ENCODE measurements around the gene AMFR. TPM values are rescaled to one million over a fixed set of nuclear protein-coding genes. Genes with fewer than 3 reads are reported as not detected.

The AMFR gene
- total RNA-seq = 235 and 267 TPM in 2 replicates

GRCh38 chr16:56425439-56425832 is at the start of gene AMFR:
AMFR (minus strand) TSS chr16:56425545; CDS start chr16:56425327, 218 bp downstream.

GRCh38 chr16:56450986-56451752 is 25.8 kb upstream of the AMFR start, which contains the start of the genes NUDT21 and OGFOD1:
NUDT21 (minus strand) TSS chr16:56451332; CDS start chr16:56451202, 130 bp downstream.
OGFOD1 (plus strand) TSS chr16:56451554; CDS start chr16:56451613, 59 bp downstream.

Other genes starting within 250 kb of the AMFR start
- gene GNAO1, start 234.1 kb downstream of the AMFR start, total RNA-seq = under 0.01 and 0.07 TPM in 2 replicates
- gene NUDT21, start 25.8 kb upstream of the AMFR start, total RNA-seq = 39.6 and 59.7 TPM in 2 replicates
- 63.6 and 156 TPM in 2 replicates for gene OGFOD1, start 26.0 kb upstream of the AMFR start, total RNA-seq
- 57.6 and 62.5 TPM in 2 replicates for gene BBS2, start 94.5 kb upstream of the AMFR start, total RNA-seq
- gene MT4, start 139.5 kb upstream of the AMFR start, total RNA-seq = not detected in 2 replicates
- gene MT3, start 164.0 kb upstream of the AMFR start, total RNA-seq = not detected in 2 replicates
- gene MT2A, start 183.0 kb upstream of the AMFR start, total RNA-seq = 15.4 and 173 TPM in 2 replicates
- 74.2 and 274 TPM in 2 replicates for gene MT1E, start 200.2 kb upstream of the AMFR start, total RNA-seq
- gene MT1M, start 207.1 kb upstream of the AMFR start, total RNA-seq = 0.34 and 0.57 TPM in 2 replicates
- gene MT1A, start 213.1 kb upstream of the AMFR start, total RNA-seq = not detected in 2 replicates
- not detected in 2 replicates for gene MT1B, start 226.3 kb upstream of the AMFR start, total RNA-seq
- 1.4 and 4.3 TPM in 2 replicates for gene MT1F, start 232.4 kb upstream of the AMFR start, total RNA-seq
- 0.68 and 3.3 TPM in 2 replicates for gene MT1G, start 242.5 kb upstream of the AMFR start, total RNA-seq
- gene MT1H, start 244.3 kb upstream of the AMFR start, total RNA-seq = not detected in 2 replicates